Measurements from ENCODE around the gene TPX2.

Gene TPX2

DNA sequence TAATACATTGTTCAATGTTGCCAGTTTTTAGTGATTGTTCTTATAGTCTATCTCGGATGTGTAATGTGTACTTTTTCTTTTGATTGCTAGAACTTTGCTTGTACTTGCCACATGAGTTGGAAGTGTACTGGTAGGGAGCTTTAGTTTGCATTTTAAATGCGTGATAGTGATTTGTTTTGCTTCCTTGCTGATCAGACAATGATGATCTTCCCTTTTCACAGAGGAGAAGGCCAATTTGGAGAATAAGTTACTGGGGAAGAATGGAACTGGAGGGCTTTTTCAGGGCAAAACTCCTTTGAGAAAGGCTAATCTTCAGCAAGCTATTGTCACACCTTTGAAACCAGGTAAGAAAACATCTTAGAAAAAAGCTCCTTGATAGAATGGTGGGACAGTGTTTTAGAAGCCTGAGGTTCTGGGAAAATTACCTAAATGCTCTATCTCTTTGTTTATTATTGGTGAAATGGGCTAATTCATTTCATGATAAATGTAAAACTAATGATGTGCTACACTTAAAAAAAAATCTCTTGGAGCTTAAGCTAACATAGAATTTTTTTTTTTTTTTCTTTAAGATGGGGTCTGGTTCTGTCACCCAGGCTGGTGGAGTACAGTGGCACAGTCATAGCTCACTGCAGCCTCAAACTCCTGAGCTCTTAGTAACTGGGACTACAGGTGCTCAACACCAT lies 20.9 kb downstream of the TPX2 start:
- no peak for DNase-seq (ENCODE audit: low read depth in 2 of 2)

DNA sequence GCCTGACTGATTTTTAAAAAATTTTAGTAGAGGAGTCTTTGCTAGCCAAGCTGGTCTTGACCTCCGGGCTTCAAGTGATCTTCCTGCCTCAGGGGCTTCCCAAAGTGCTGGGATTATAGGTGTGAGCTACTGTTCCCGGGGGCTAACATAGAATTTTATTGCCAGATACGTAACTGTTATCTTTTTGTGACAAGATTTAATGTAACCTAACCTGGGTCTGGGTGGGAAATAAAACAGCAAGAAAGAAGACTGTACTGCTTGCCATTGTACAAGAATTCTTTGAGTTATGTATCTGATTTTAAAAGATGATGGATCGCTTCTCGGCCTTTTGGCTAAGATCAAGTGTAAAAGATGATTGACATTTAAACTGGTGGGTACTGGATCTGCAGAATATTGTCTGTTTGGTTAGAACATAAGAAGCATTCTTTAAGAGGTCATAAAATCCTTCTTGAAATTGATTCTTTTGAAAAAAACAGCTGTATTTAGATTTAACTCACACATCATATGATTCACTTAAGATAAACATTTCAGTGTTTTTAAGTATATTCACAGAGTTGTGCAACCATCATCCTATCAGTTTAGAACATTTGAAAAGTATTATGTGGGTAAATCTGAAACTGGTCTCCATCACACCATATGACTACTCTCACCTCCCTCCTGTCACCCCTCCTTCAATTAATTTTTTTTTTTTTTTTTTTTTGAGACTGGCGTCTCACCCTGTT lies 21.6 kb downstream of the TPX2 start:
- DNase-seq (ENCODE audit: low read depth in 2 of 2), result no peak

DNA sequence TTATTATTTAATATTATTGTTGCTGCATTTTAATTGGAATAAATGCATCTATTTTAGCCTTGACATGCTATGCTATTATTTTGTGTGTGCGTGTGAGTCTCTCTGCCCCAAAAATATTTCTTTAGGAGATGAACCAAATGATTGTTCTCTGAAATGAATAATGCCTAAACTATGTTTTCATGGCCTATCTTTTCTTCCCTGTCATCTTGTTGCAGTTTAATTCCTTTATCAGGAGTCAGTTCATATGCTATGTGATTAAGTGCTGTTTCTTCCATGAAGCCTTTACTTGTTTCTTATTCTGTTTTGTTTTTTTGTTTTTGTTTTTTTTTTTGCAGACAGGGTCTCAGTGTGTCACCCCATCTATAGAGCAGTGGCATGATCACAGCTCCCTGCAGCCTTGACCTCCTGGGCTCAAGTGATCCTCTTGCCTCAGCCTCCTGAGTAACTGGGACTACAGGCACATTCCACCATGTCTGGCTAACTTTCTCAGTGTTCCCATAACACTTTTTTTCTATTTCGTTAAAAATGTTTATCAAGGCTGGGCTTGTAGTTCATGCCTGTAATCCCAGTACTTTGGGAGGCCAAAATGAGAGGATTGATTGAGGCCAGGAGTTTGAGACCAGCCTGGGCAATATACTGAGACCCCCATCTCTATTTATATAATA lies 25.7 kb downstream of the TPX2 start:
- no peak for DNase-seq (ENCODE audit: low read depth in 2 of 2)

DNA sequence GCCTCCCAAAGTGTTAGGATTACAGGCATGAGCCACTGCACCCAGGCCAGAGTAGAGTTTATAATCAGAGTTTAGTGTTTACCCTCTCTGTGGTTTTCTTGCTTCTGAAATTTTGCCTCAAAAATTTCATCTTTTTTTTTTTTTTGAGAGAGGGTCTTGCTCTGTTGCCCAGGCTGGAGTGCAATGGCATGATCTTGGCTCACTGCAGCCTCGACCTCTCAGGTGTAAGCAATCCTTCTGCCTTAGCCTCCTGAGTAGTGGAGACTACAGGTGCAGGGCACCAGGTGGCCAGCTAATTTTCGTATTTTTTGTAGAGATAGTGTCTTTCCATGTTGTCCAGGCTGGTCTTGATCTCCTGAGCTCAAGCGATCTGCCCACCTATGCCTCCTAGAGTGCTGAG lies 28.7 kb downstream of the TPX2 start:
- DNase-seq (ENCODE audit: low read depth in 2 of 2), result no peak

DNA sequence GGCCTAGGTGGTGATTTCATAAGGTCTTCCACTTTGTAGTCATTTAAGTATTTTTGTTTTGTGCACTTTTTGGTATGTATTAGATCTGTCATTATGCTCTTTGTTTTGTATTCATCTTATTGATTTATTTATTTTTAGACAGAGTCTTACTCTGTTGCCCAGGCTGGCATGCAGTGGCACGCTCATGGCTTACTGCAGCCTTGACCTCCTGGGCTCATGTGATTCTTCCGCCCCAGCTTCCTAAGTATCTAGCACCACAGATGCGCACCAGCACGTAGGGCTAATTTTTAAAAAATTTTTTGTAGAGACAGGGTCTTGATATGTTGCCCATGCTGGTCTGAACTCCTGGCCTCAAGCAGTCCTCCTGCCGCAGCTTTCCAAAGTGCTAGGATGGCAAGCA lies 30.6 kb downstream of the TPX2 start:
- DNase-seq (ENCODE audit: low read depth in 2 of 2), result no peak

DNA sequence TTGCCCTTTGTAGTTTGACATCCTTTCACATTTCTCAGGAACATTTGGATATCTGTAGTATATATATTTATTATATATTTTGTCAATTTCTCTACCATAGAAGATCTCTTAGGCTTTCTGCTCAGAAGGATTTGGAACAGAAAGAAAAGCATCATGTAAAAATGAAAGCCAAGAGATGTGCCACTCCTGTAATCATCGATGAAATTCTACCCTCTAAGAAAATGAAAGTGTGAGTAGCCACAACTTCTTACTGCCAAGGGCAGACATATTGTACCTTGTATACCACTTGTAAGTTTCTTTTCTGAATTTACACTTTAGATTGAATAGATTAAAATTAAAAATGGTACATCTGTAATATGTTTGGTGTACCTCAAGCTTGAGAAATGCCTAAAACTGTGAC lies 31.2 kb downstream of the TPX2 start:
- no peak for DNase-seq (ENCODE audit: low read depth in 2 of 2)

DNA sequence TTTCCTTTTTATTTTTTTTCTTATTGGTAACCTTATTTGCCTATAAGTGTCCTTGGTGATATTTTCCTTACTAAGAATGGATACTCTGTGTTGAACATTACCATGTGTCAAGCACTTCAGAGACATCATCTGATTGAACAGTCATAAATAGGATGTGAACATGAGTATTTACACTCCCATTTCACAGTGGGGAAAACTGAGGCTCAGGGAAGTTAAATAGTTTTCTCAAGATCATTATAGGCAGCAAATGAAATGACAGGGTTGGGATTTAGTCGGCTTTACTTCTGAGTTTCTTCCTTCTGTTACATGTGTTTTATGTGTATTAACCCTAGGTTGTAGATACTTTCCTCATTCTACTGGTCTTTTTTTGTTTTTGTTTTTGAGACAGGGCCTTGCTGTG lies 35.3 kb downstream of the TPX2 start:
- DNase-seq (ENCODE audit: low read depth in 2 of 2), result no peak

DNA sequence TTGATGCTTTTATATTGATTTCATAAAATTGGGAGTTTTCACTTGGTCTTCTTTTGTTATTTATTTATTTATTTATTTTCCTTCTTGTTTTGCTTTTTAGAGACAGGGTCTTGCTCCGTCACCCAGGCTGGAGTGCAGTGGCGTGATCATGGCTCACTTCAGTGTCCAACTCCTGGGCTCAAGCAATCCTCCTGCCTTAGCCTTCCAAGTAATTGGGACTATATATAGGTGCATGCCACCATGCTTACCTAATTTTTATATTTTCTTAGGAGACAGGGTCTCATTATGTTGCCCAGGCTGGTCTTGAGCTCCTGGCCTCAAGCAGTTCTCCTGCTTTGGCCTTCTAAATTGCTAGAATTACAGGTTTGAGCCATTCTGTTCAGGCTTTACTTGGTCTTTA lies 41.7 kb downstream of the TPX2 start:
- no peak for DNase-seq (ENCODE audit: low read depth in 2 of 2)

DNA sequence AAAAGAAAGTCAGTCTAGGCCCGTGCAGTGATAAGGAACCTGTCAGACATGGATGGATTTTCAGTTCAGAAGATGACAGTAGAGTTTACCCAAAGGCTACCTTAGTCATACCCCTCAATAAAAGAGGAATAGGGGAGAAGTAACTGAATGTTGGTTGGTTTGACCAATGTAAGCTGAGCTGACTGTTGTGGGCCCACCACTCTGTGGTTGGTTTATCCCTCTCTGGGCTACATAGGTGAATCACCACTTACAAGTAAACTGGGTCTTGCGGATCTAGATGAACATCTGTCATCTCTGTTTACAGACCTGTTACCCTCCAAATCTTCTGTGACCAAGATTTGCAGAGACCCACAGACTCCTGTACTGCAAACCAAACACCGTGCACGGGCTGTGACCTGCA lies 42.9 kb downstream of the TPX2 start:
- no peak for DNase-seq (ENCODE audit: low read depth in 2 of 2)

DNA sequence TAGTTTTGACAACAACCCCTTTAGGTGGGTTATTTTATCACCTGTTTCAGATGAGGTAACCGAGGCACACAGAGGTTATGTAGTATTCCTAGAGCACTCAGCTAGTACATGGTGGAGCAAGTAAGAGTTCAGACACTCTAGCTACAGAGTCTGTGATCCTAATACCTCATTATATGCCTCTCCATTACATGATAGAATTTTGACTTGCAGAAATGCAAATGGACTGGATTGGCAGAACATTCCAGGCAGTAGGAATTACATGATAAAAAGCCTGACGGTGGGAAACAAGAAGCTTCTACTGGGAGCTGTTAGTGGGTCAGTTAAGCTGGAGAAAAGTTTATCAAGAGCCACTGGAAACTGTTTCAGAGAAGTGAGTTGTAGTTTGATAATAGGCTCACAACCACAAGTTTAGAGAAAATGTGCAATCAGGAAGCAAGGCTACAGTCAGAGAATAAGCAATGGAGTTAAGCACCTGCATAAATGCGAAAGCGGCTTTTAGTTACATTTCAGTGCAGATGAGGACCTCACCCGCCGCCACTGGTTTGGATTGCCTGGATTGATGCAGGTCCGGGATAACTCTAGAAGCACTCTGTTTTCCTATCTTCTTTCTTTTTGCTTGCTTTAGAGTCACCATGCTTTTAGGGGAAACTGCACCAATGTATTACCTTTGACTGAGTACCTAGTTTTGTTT lies 45.4 kb downstream of the TPX2 start:
- DNase-seq (ENCODE audit: low read depth in 2 of 2), result no peak

DNA sequence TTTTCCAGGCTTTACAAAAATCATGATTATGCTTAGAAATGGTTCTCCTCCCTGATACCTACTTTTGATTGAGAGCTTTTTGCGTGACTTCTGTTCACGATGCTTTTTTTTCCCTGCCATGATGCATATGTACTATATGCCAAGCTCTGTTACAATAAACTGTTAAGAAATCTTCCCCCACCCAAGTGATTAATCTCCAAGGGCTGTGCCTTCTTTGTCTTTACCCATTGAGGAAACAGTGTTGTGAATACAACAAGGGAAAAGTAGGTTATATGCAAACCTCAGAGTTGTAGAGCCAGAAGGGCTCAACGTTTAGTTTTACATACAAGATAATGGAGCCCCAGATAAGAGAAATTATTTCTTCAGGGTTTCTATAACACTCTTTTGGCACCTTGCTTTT lies 46.0 kb downstream of the TPX2 start:
- no peak for DNase-seq (ENCODE audit: low read depth in 2 of 2)

DNA sequence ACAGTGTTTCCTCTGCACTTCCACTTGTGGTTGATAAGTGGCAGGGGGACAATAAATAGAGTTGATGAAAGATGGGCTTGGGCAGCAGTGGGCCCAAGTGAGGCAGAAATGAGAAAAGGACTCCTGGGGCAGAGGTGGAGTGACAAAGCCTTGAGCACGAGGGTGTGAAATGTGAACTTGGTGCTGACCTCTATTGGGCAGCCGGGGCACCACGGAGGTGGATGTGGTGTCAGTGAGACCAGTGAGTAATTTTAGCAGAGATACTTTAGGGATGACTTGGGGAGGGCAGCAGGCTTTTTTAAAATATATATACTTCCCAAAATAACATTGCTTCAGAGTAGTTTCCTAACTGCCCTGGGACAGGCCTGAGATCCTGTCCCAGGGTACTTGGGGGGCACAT lies 49.5 kb downstream of the TPX2 start:
- no peak for DNase-seq (ENCODE audit: low read depth in 2 of 2)

DNA sequence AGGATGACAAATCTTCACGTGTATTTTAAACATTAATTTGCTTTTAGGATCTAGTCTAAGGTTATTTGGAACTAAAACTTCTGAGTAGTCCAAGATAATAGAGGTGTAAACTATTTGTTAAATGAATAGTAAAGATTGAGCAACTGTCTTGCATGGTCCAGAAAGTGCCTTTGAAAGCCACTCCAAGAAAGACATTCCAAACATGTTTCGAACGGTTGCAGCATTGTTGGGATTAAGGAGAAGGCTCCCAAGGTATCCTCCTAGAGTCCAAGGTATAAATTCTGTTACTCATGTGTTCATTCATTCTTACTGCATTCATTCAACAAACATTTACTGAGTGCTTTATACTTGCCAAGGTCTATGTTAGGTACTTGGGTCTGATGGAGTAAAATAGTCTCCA lies 51.3 kb downstream of the TPX2 start:
- no peak for DNase-seq (ENCODE audit: low read depth in 2 of 2)

DNA sequence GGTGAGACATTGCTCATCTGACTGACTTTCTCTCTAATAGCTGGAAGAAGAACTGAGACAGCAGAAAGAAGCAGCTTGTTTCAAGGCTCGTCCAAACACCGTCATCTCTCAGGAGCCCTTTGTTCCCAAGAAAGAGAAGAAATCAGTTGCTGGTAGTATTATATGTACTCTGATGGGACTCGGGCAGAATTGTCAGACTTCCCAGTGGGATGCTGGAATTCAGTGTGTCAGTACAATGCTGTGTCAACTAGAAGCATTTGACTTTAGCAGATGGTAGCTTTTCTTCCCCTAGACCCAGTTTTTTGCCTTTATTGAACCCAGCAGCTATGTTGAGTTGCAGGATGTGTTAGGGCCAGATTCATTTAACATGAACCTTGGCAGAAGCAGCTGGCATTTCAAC lies 58.3 kb downstream of the TPX2 start:
- no peak for DNase-seq (ENCODE audit: low read depth in 2 of 2)

DNA sequence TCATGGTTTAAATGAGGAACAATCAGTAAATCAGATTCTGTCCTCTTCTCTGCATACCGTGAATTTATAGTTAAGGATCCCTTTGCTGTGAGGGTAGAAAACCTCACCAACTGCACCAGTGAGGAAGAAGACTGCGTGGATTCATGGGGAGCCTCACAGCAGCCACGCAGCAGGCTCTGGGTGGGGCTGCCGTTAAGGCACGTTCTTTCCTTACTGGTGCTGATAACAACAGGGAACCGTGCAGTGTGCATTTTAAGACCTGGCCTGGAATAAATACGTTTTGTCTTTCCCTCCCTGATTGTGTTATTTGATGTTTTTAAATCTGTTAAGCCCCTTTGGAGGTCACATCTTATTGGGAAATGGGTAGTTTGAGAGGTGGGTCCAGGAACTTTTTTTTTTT lies 62.4 kb downstream of the TPX2 start:
- no peak for DNase-seq (ENCODE audit: low read depth in 2 of 2)

DNA sequence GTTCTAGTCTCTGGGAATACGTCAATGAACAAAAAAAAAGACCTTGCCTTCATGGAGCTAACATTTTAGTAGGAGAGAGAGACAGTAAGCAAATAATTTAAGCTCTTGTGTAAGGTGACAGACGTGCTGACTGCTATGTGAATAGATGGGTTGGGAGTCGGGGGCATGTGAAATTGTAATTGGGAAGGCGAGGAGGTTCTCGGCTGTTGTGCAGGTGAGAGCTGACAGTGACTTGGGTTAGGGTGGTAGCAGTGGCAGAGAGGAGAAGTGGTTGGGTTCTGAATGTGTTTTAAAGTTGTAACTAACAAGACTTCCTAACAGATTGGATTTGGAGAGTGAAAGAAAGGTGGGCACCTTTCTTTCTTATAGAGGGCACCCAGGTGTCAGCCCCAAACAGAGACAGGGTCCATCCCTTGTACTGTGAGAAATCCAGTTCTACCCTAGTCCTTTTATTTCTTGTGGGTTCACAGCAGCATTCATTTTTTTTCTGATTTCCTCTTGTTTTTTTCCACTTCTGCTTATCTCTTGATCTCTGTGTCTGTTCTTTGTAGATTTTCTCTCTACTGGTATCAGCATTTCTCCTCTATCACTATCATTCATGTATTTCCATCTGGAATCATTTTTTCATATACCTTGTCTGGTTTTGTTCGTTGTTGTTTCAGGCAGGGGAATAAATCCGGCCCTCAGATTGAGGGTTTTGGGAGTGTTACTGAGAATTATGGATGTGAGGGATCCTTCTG lies 64.6 kb downstream of the TPX2 start:
- no peak for DNase-seq (ENCODE audit: low read depth in 2 of 2)

DNA sequence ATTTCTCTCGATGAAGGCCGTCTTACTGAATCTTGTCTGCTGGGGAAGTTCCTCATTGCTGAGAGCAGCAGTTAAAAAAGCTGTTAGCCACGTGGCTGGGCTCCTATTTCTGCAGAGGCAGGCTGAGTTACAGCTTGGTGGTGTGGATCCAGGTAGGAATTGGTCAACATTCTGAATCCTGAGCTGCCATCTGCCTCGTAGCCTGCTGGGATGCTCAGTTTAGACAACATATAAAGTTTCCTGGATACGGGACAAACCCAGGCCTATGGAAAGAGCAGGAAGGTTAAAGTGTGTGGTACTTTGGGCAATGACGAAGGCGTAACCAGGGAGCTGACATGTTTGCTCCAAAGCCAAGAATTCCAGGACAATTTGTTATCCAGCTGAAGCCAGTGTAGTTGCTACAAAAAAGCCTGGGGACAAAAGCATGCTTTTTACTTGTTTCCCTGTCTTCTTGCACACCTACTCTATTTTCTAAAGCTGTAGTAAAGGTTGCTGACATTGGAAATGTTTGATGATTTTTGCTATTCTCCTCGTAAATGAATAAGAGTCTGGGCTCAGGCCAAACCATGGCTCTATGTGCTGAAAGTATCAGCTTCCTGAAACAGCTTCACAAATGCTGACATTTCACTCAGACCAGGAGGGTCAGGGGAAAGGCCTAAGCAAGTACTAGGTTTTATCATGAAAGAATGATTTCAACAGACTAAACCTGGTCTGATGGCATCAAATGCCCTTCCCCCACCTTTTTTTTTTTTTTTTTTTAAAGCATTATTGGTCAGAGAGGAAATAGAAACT lies 67.7 kb downstream of the TPX2 start:
- no peak for DNase-seq (ENCODE audit: low read depth in 2 of 2)

DNA sequence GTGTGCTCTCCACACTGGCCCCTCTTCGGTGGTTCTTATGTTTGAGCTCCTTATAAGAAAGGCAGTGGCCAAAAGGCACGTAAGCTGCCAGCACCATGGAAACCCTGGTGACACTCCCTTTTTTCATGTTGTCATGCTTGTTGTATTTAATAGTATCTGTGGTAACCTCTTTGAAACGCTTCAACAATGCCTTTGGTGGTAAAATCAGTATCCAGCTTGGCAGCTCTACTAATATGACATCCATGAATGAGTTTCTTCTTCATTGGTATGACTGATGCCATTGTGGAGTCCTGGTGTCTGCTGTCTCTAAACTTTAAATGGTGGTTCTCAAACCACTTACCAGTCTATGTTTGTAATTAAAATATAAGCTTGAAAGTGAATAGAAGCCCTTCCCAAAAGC lies 69.4 kb downstream of the TPX2 start:
- DNase-seq (ENCODE audit: low read depth in 2 of 2), result no peak

DNA sequence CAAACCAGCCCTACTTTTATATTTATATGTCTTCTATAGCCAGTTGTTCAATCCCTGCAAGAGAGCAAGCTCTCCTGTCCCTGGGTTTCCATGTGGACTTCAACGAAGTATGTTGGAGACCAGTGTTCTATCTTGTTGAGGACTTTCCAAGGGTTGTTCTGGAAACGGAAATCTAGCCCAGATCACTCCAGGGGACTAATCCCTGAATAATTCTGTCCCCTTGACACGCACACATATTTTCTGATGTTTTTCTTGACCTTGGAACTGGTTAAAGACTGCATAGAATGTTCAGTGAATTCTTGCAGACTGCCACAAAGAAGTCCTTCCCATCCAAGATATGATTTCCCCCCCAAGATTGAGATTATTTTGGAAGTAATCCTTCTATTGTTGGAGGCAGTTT lies 70.6 kb downstream of the TPX2 start:
- no peak for DNase-seq (ENCODE audit: low read depth in 2 of 2)

DNA sequence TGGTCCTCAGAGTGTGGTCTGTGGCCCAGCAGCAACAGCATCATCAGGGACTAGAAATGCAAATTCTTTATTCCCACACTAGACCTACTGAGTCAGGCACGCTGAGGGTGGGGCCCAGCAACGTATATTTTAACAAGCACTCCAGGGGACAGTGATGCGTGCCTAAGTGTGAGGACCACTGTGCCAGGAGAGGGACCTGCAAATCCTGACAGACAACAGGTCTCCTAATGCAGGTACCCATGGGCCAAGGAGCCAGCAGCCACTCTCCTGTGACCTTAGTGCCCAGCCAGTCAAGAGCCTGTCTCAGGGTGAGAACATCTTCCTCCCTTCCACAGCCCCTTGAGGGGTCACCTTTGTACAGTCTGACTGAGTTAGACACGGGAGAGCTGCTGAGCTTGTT lies 72.1 kb downstream of the TPX2 start:
- DNase-seq (ENCODE audit: low read depth in 2 of 2), result no peak

All from stimulated activated CD4-positive, alpha-beta T cell treated with anti-CD3 and anti-CD28 coated beads, Interleukin-4, amount 100 ng/mL, for 48 hours (primary cell).